COLO668 (cell line): ENCODE results near the gene DHX40.
"Not testable (repeated sequence)": the region's sequence is repeated elsewhere in the genome, so short reads cannot be mapped to it uniquely, and the experiment has no call there.

ENCODE experiments used
- DNase-seq: peaks from one replicate; lab custom pipeline; 2025; ENCODE audit not compliant: unreplicated experiment; lab: John Stamatoyannopoulos, UW

DHX40 gene

GRCh38 chr17:59627274-59627673 lies 61.9 kb downstream of the DHX40 start:
- no peak for DNase-seq

GRCh38 chr17:59627770-59628171 lies 62.4 kb downstream of the DHX40 start:
- DNase-seq = no peak

- DNase-seq = no peak
Observed at GRCh38 chr17:59629174-59629573, 63.8 kb downstream of the DHX40 start.

- no peak for DNase-seq
Observed at GRCh38 chr17:59631276-59631675, 65.9 kb downstream of the DHX40 start.

- DNase-seq = no peak
Observed at GRCh38 chr17:59632398-59632797, 67.0 kb downstream of the DHX40 start.

- DNase-seq = no peak
Observed at GRCh38 chr17:59633658-59634359, 68.4 kb downstream of the DHX40 start.

- DNase-seq = no peak
Observed at GRCh38 chr17:59634632-59635541, 69.5 kb downstream of the DHX40 start.

- DNase-seq = no peak
Observed at GRCh38 chr17:59637611-59638310, 72.4 kb downstream of the DHX40 start.

- DNase-seq = no peak
Observed at GRCh38 chr17:59638553-59638952, 73.1 kb downstream of the DHX40 start.

- DNase-seq = no peak
Observed at GRCh38 chr17:59641799-59642484, 76.5 kb downstream of the DHX40 start.

- no peak for DNase-seq
Observed at GRCh38 chr17:59642565-59642964, 77.2 kb downstream of the DHX40 start.

- DNase-seq = no peak
Observed at GRCh38 chr17:59643159-59644140, 78.0 kb downstream of the DHX40 start.

GRCh38 chr17:59647288-59647687 lies 81.9 kb downstream of the DHX40 start:
- DNase-seq = no peak

GRCh38 chr17:59649886-59650285 lies 84.5 kb downstream of the DHX40 start:
- DNase-seq = no peak

- DNase-seq = no peak
Observed at GRCh38 chr17:59650642-59651041, 85.2 kb downstream of the DHX40 start.

- DNase-seq = no peak
Observed at GRCh38 chr17:59651346-59651745, 85.9 kb downstream of the DHX40 start.

GRCh38 chr17:59652119-59652518 lies 86.7 kb downstream of the DHX40 start:
- DNase-seq = no peak

GRCh38 chr17:59656624-59657023 lies 91.2 kb downstream of the DHX40 start:
- DNase-seq = not testable (repeated sequence)
